Measurements from ENCODE around the gene ARHGAP42.

The ARHGAP42 gene

DNA sequence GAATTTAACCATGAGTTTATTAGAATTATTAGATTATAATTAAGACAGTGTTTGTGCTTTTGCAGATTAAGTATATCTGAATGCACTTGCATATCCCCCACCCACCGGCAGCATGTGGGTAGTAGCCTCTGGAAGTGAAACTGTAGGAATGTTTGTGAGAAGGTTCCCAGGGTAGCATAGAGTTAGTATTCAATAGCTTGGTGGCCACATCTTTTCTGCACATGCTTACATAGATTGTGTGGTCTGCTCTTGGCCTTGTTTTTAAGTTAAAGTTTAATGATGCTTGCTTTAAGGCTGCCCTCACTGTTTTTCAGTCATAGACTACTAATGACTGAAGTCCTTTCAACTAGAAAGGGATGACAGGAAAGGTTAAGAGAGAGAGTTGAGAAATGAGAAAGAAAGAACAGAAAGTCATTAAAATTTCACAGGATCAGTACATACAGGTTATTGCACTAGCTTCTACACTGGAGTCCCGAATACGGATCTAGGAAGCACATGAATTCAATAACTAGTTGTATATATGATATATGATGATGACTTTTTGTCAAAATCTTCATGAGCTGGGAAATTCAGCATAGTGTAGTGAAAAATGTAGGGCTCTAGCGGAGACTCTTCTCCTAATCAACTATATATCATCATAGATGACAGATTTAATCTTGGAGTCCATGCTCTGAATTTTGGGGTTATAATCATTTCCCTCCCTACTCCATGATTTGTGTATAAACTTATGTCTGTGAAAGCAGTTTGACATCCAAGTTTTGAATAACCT is 137.1 kb downstream of the ARHGAP42 start:
- Histone ChIP-seq H3K4me3 (replicated peaks; ENCODE audit: insufficient read depth, low read length) (no peak overlapping the region), H3K27ac (replicated peaks) (no peak overlapping the region), H3K27me3 (ENCODE audit: insufficient read depth, poor library complexity, severe bottlenecking) (no peaks in the 10 kb centered on the region)
- TF ChIP-seq GABPA (IDR thresholded peaks at IDR 0.05; ENCODE audit: low read depth) (no peak), REST (IDR thresholded peaks at IDR 0.05; ENCODE audit: insufficient replicate concordance, low read depth) (no peak), POLR2AphosphoS5 (IDR thresholded peaks at IDR 0.05; ENCODE audit: low read depth) (no peak), SPI1 (IDR thresholded peaks at IDR 0.05; ENCODE audit: borderline replicate concordance, low read depth) (no peak)
- TF ChIP-seq, protein P1, sequence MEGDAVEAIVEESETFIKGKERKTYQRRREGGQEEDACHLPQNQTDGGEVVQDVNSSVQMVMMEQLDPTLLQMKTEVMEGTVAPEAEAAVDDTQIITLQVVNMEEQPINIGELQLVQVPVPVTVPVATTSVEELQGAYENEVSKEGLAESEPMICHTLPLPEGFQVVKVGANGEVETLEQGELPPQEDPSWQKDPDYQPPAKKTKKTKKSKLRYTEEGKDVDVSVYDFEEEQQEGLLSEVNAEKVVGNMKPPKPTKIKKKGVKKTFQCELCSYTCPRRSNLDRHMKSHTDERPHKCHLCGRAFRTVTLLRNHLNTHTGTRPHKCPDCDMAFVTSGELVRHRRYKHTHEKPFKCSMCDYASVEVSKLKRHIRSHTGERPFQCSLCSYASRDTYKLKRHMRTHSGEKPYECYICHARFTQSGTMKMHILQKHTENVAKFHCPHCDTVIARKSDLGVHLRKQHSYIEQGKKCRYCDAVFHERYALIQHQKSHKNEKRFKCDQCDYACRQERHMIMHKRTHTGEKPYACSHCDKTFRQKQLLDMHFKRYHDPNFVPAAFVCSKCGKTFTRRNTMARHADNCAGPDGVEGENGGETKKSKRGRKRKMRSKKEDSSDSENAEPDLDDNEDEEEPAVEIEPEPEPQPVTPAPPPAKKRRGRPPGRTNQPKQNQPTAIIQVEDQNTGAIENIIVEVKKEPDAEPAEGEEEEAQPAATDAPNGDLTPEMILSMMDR (IDR thresholded peaks at IDR 0.05; ENCODE audit: insufficient read depth, low read length) = no peak
- DNase-seq (ENCODE audit: low read depth in 1 of 2, low spot score in 1 of 2) = no peak

DNA sequence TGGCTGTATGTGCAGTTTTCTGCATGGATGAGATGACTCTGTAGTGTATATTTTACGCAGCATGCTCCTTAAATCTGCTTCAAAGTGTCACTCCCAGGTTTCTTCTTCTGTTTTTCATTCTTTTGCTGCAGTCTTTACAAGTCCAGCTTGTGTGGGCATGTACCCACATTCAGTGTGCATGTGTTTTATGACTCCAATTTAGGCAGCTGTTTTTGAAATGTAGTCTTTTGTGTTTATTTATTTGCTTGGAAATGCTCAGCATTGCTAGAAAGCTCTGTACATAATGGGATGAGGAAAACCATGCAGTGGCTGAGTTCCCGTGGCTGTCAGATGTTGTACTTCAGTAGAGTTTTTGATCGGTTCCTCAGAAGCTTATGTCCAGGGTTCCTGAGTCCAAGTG is 138.5 kb downstream of the ARHGAP42 start:
- TF ChIP-seq, protein P1 (IDR thresholded peaks at IDR 0.05; ENCODE audit: insufficient read depth, low read length) = no peak
- no peak for TF ChIP-seq GABPA (IDR thresholded peaks at IDR 0.05; ENCODE audit: low read depth)
- no peak for TF ChIP-seq REST (IDR thresholded peaks at IDR 0.05; ENCODE audit: insufficient replicate concordance, low read depth)
- no peak for TF ChIP-seq SPI1 (IDR thresholded peaks at IDR 0.05; ENCODE audit: borderline replicate concordance, low read depth)
- no peak for TF ChIP-seq POLR2AphosphoS5 (IDR thresholded peaks at IDR 0.05; ENCODE audit: low read depth)
- DNase-seq (ENCODE audit: low read depth in 1 of 2, low spot score in 1 of 2) = no peak

DNA sequence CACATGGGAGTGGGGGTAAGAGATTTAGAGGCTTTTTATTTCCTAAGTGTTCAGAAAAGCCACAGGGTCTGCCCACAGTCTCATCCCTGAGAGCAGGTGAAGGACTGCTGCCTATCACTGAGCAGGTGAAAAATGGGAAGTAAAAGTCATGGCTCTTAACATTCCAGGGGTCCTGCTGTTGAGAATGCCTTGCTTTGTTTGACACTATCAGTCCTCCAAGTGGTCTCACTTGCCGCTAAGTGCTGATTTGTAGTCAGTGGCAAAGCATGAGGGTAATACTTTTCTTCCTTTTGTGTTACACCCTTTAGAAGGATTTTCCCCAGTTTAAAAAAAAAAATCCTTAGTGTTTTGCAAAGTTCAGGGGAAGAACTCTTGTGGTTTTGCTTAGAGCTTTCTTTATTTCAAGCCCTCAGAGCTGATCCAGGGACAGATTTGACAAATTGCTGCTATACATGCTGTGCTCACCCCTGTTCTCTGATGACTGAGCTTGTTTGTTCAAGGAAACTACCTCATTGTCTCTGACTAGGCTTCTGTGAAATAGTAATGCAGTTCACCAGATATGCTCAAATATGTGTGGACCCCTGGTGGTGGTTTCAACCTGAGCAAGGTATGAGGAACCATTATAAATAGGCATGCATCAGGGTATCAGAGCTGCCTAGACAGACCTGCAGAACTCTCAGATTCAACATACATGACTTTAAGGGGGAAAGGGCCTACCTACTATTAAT is 141.0 kb downstream of the ARHGAP42 start:
- H3K27ac ChIP-seq (replicated peaks) = no peak overlapping the region
- no peak for DNase-seq (ENCODE audit: low read depth in 1 of 2, low spot score in 1 of 2)
- no peak for TF ChIP-seq POLR2AphosphoS5 (IDR thresholded peaks at IDR 0.05; ENCODE audit: low read depth)
- TF ChIP-seq, protein P1 (IDR thresholded peaks at IDR 0.05; ENCODE audit: insufficient read depth, low read length) = no peak
- no peak for TF ChIP-seq SPI1 (IDR thresholded peaks at IDR 0.05; ENCODE audit: borderline replicate concordance, low read depth)
- no peak for TF ChIP-seq REST (IDR thresholded peaks at IDR 0.05; ENCODE audit: insufficient replicate concordance, low read depth)
- TF ChIP-seq GABPA (IDR thresholded peaks at IDR 0.05; ENCODE audit: low read depth) = no peak
- H3K4me3 ChIP-seq (replicated peaks; ENCODE audit: insufficient read depth, low read length) = no peak overlapping the region
- H3K27me3 ChIP-seq (ENCODE audit: insufficient read depth, poor library complexity, severe bottlenecking) = no peaks in the 10 kb centered on the region

More for the DNA sequence above, 138.5 kb downstream of the ARHGAP42 start:
- Histone ChIP-seq H3K4me3 (replicated peaks; ENCODE audit: insufficient read depth, low read length) (no peak overlapping the region), H3K27me3 (ENCODE audit: insufficient read depth, poor library complexity, severe bottlenecking) (no peaks in the 10 kb centered on the region), H3K27ac (replicated peaks) (no peak overlapping the region)

Measured in HL-60 (cell line).